ENCODE measurements around the gene APOE.

- no peak for TF ChIP-seq MYC (IDR thresholded peaks at IDR 0.05; ENCODE audit: borderline replicate concordance, low read length)
- no peak for TF ChIP-seq RFX5 (IDR thresholded peaks at IDR 0.05)
- TF ChIP-seq, protein P1, sequence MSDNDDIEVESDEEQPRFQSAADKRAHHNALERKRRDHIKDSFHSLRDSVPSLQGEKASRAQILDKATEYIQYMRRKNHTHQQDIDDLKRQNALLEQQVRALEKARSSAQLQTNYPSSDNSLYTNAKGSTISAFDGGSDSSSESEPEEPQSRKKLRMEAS (IDR thresholded peaks at IDR 0.05): no peak
- TF ChIP-seq POLR2A (IDR thresholded peaks at IDR 0.05; ENCODE audit: low read length): no peak
- no peak for TF ChIP-seq CTCF (IDR thresholded peaks at IDR 0.05)
- no peak for TF ChIP-seq HDAC2 (IDR thresholded peaks at IDR 0.05)
- TF ChIP-seq, protein P2, sequence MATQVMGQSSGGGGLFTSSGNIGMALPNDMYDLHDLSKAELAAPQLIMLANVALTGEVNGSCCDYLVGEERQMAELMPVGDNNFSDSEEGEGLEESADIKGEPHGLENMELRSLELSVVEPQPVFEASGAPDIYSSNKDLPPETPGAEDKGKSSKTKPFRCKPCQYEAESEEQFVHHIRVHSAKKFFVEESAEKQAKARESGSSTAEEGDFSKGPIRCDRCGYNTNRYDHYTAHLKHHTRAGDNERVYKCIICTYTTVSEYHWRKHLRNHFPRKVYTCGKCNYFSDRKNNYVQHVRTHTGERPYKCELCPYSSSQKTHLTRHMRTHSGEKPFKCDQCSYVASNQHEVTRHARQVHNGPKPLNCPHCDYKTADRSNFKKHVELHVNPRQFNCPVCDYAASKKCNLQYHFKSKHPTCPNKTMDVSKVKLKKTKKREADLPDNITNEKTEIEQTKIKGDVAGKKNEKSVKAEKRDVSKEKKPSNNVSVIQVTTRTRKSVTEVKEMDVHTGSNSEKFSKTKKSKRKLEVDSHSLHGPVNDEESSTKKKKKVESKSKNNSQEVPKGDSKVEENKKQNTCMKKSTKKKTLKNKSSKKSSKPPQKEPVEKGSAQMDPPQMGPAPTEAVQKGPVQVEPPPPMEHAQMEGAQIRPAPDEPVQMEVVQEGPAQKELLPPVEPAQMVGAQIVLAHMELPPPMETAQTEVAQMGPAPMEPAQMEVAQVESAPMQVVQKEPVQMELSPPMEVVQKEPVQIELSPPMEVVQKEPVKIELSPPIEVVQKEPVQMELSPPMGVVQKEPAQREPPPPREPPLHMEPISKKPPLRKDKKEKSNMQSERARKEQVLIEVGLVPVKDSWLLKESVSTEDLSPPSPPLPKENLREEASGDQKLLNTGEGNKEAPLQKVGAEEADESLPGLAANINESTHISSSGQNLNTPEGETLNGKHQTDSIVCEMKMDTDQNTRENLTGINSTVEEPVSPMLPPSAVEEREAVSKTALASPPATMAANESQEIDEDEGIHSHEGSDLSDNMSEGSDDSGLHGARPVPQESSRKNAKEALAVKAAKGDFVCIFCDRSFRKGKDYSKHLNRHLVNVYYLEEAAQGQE (IDR thresholded peaks at IDR 0.05): no peak
- TF ChIP-seq SREBF2 (IDR thresholded peaks at IDR 0.05): no peak
- TF ChIP-seq CEBPB (IDR thresholded peaks at IDR 0.05): no peak
These were observed at the start of gene APOE for GRCh38 chr19:44905437-44906160.
